HEK293 (cell line): ENCODE results near the gene MAP3K14.

Experiments
- CTCF ChIA-PET: fragments of 350-600 bp; formaldehyde crosslinking; extraction: SDS; loops from one replicate; lab custom pipeline; 2021; ENCODE audit warnings: antibody characterized with exemption; lab: Yijun Ruan, JAX
- POLR2A ChIA-PET: fragments of 300-600 bp; formaldehyde crosslinking; extraction: SDS; loops from one replicate; lab custom pipeline; 2020; ENCODE audit warnings: antibody characterized with exemption, inconsistent platforms; lab: Yijun Ruan, JAX
- H3K27ac ChIP-seq: fragments of 200-500 bp; sonication (Bioruptor generic); 2 replicates; pipeline ENCODE4 v1.5.1; 2014; ENCODE audit warnings: low read depth, low read length, control low read depth, inconsistent platforms; ENCODE audit errors: extremely low read depth
- H3K36me3 ChIP-seq, 2 experiments: fragments of 200-500 bp in 1 of 2; sonication (Bioruptor generic) in 1 of 2; 1 replicate in 1 of 2; 2 replicates in 1 of 2; pipeline ENCODE4 v1.5.1; 2014 to 2017; ENCODE audit warnings: inconsistent platforms in 2 of 2, low read length in 2 of 2; ENCODE audit not compliant: control insufficient read depth in 2 of 2, insufficient read depth in 1 of 2
- H3K4me1 ChIP-seq: fragments of 200-500 bp; sonication (Bioruptor generic); 2 replicates; pipeline ENCODE4 v1.5.1; 2014; ENCODE audit warnings: mild to moderate bottlenecking, low read length, inconsistent platforms; ENCODE audit not compliant: control insufficient read depth, insufficient read depth
- H3K4me3 ChIP-seq: 2 replicates; pipeline ENCODE4 v1.5.1; 2011; ENCODE audit warnings: low read depth, mild to moderate bottlenecking, control low read depth, low read length, moderate library complexity
- H3K9me3 ChIP-seq: fragments of 200-500 bp; sonication (Bioruptor generic); 2 replicates; pipeline ENCODE4 v1.5.1; 2014; ENCODE audit warnings: low read depth, low read length, inconsistent platforms; ENCODE audit not compliant: control insufficient read depth, insufficient read depth
- BCL11A ChIP-seq: fragments of 450-650 bp; formaldehyde crosslinking; IDR thresholded peaks from 2 replicates; pipeline ENCODE4 v1.5.1; 2016; ENCODE audit warnings: low read depth, missing biosample characterization, missing genetic modification characterization
- KLF10 ChIP-seq: fragments of 450-650 bp; IDR thresholded peaks from 2 replicates; pipeline ENCODE4 v1.5.1; 2018; ENCODE audit warnings: missing biosample characterization, mild to moderate bottlenecking, missing genetic modification characterization
- RBAK ChIP-seq: fragments of 450-650 bp; formaldehyde crosslinking; IDR thresholded peaks from 2 replicates; pipeline ENCODE4 v1.5.1; 2016; ENCODE audit warnings: missing biosample characterization, missing genetic modification characterization
- SCRT1 ChIP-seq: fragments of 450-650 bp; formaldehyde crosslinking; IDR thresholded peaks from 2 replicates; pipeline ENCODE4 v1.5.1; 2016; ENCODE audit warnings: missing biosample characterization, missing genetic modification characterization, borderline replicate concordance
- WT1 ChIP-seq: fragments of 450-650 bp; formaldehyde crosslinking; IDR thresholded peaks from 2 replicates; pipeline ENCODE4 v1.5.1; 2016; ENCODE audit warnings: missing biosample characterization, missing genetic modification characterization
- ZBTB48 ChIP-seq: fragments of 450-650 bp; formaldehyde crosslinking; IDR thresholded peaks from 2 replicates; pipeline ENCODE4 v1.5.1; 2016; ENCODE audit warnings: missing biosample characterization, missing genetic modification characterization
- ZBTB6 ChIP-seq: fragments of 450-650 bp; formaldehyde crosslinking; IDR thresholded peaks from 2 replicates; pipeline ENCODE4 v1.5.1; 2017; ENCODE audit warnings: missing biosample characterization, missing genetic modification characterization
- ZBTB7A ChIP-seq: fragments of 450-650 bp; formaldehyde crosslinking; IDR thresholded peaks from 2 replicates; pipeline ENCODE4 v1.5.1; 2016; ENCODE audit warnings: low read depth, missing biosample characterization, missing genetic modification characterization
- ZNF10 ChIP-seq: fragments of 450-650 bp; formaldehyde crosslinking; IDR thresholded peaks from 2 replicates; pipeline ENCODE4 v1.5.1; 2017; ENCODE audit warnings: missing biosample characterization, missing genetic modification characterization
- ZNF112 ChIP-seq: fragments of 450-650 bp; formaldehyde crosslinking; IDR thresholded peaks from 2 replicates; pipeline ENCODE4 v1.5.0; 2017; ENCODE audit warnings: missing biosample characterization, missing genetic modification characterization
- ZNF157 ChIP-seq: fragments of 450-650 bp; formaldehyde crosslinking; IDR thresholded peaks from 2 replicates; pipeline ENCODE4 v1.5.1; 2016; ENCODE audit warnings: missing biosample characterization, missing genetic modification characterization
- ZNF169 ChIP-seq: fragments of 450-650 bp; formaldehyde crosslinking; IDR thresholded peaks from 2 replicates; pipeline ENCODE4 v1.5.1; 2016; ENCODE audit warnings: missing biosample characterization, missing genetic modification characterization
- ZNF221 ChIP-seq: fragments of 450-650 bp; formaldehyde crosslinking; IDR thresholded peaks from 2 replicates; pipeline ENCODE4 v1.5.1; 2017; ENCODE audit warnings: missing biosample characterization, missing genetic modification characterization, borderline replicate concordance
- ZNF341 ChIP-seq: fragments of 450-650 bp; formaldehyde crosslinking; IDR thresholded peaks from 2 replicates; pipeline ENCODE4; 2016; ENCODE audit warnings: low read depth, missing biosample characterization, missing genetic modification characterization
- ZNF37A ChIP-seq: fragments of 450-650 bp; IDR thresholded peaks from 2 replicates; pipeline ENCODE4 v1.5.1; 2018; ENCODE audit warnings: missing biosample characterization, missing genetic modification characterization
- ZNF404 ChIP-seq: fragments of 450-650 bp; formaldehyde crosslinking; IDR thresholded peaks from 2 replicates; pipeline ENCODE4 v1.5.1; 2017; ENCODE audit warnings: missing biosample characterization, missing genetic modification characterization
- ZNF423 ChIP-seq: fragments of 450-650 bp; formaldehyde crosslinking; IDR thresholded peaks from 2 replicates; pipeline ENCODE4 v1.5.1; 2016; ENCODE audit warnings: missing biosample characterization, missing genetic modification characterization
- ZNF510 ChIP-seq: fragments of 450-650 bp; formaldehyde crosslinking; IDR thresholded peaks from 2 replicates; pipeline ENCODE4 v1.5.1; 2018; ENCODE audit warnings: mild to moderate bottlenecking, missing genetic modification characterization, missing biosample characterization; ENCODE audit not compliant: insufficient replicate concordance
- ZNF610 ChIP-seq: fragments of 450-650 bp; formaldehyde crosslinking; IDR thresholded peaks from 2 replicates; pipeline ENCODE4 v1.5.1; 2016; ENCODE audit warnings: missing biosample characterization, missing genetic modification characterization, borderline replicate concordance
- ZNF701 ChIP-seq: fragments of 450-650 bp; formaldehyde crosslinking; IDR thresholded peaks from 2 replicates; pipeline ENCODE4 v1.5.1; 2016; ENCODE audit warnings: missing biosample characterization, missing genetic modification characterization
- ZNF704 ChIP-seq: fragments of 450-650 bp; formaldehyde crosslinking; IDR thresholded peaks from 2 replicates; pipeline ENCODE4 v1.5.1; 2016; ENCODE audit warnings: missing biosample characterization, missing genetic modification characterization
- ZNF747 ChIP-seq: fragments of 450-650 bp; formaldehyde crosslinking; IDR thresholded peaks from 2 replicates; pipeline ENCODE4 v1.5.1; 2016; ENCODE audit warnings: missing biosample characterization, missing genetic modification characterization
- ZNF776 ChIP-seq: fragments of 450-650 bp; formaldehyde crosslinking; IDR thresholded peaks from 2 replicates; pipeline ENCODE4 v1.5.0; 2017; ENCODE audit warnings: missing biosample characterization, missing genetic modification characterization, borderline replicate concordance
- ZSCAN30 ChIP-seq: fragments of 450-650 bp; IDR thresholded peaks from 2 replicates; pipeline ENCODE4 v1.5.1; 2018; ENCODE audit warnings: missing biosample characterization, mild to moderate bottlenecking, missing genetic modification characterization, moderate library complexity
- TF ChIP-seq, protein P1 (sequence below): fragments of 450-650 bp; formaldehyde crosslinking; IDR thresholded peaks from 2 replicates; pipeline ENCODE4 v1.5.1; 2016; ENCODE audit warnings: missing biosample characterization, missing genetic modification characterization
- TF ChIP-seq, protein P2 (sequence below): fragments of 450-650 bp; formaldehyde crosslinking; conservative IDR thresholded peaks from 2 replicates; pipeline ENCODE4 v1.5.1; 2016; ENCODE audit warnings: low read depth, missing biosample characterization, missing genetic modification characterization

Gene MAP3K14

GRCh38 chr17:45361451-45361850, 44.6 kb upstream of the MAP3K14 start:
- CTCF ChIA-PET, result interaction anchor here (0.7 to 0.9 kb wide), 3 partner anchors 50 to 1365 kb away, joined by 3 to 4 read pairs (median 3); no protein-coding TSS in a partner anchor
- no peak for TF ChIP-seq ZSCAN30 (tag by site-specific recombination)
- TF ChIP-seq ZNF157, result no peak
- TF ChIP-seq ZNF37A (tag by site-specific recombination), result no peak
- no peak for TF ChIP-seq ZNF510
- no peak for TF ChIP-seq KLF10
- no peak for TF ChIP-seq ZBTB6 (tag by site-specific recombination)
- no peak for TF ChIP-seq ZNF404 (tag by site-specific recombination)
- TF ChIP-seq ZBTB7A (tag by site-specific recombination), result no peak
- TF ChIP-seq BCL11A (tag by site-specific recombination), result no peak
- no peak for TF ChIP-seq WT1 (tag by site-specific recombination)
- TF ChIP-seq, protein P1, sequence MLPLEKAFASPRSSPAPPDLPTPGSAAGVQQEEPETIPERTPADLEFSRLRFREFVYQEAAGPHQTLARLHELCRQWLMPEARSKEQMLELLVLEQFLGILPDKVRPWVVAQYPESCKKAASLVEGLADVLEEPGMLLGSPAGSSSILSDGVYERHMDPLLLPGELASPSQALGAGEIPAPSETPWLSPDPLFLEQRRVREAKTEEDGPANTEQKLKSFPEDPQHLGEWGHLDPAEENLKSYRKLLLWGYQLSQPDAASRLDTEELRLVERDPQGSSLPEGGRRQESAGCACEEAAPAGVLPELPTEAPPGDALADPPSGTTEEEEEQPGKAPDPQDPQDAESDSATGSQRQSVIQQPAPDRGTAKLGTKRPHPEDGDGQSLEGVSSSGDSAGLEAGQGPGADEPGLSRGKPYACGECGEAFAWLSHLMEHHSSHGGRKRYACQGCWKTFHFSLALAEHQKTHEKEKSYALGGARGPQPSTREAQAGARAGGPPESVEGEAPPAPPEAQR (tag by site-specific recombination), result no peak
- no peak for TF ChIP-seq ZNF776
- no peak for TF ChIP-seq ZNF610 (tag by site-specific recombination)
- TF ChIP-seq, protein P2, sequence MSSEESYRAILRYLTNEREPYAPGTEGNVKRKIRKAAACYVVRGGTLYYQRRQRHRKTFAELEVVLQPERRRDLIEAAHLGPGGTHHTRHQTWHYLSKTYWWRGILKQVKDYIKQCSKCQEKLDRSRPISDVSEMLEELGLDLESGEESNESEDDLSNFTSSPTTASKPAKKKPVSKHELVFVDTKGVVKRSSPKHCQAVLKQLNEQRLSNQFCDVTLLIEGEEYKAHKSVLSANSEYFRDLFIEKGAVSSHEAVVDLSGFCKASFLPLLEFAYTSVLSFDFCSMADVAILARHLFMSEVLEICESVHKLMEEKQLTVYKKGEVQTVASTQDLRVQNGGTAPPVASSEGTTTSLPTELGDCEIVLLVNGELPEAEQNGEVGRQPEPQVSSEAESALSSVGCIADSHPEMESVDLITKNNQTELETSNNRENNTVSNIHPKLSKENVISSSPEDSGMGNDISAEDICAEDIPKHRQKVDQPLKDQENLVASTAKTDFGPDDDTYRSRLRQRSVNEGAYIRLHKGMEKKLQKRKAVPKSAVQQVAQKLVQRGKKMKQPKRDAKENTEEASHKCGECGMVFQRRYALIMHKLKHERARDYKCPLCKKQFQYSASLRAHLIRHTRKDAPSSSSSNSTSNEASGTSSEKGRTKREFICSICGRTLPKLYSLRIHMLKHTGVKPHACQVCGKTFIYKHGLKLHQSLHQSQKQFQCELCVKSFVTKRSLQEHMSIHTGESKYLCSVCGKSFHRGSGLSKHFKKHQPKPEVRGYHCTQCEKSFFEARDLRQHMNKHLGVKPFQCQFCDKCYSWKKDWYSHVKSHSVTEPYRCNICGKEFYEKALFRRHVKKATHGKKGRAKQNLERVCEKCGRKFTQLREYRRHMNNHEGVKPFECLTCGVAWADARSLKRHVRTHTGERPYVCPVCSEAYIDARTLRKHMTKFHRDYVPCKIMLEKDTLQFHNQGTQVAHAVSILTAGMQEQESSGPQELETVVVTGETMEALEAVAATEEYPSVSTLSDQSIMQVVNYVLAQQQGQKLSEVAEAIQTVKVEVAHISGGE (tag by site-specific recombination), result no peak
- H3K4me3 ChIP-seq, result no peak overlapping the region
- POLR2A ChIA-PET, result interaction anchor here (1.7 kb wide), 1 partner anchor 20 kb away, joined by 3 read pairs; no protein-coding TSS in a partner anchor
- no peaks in the 10 kb centered on the region for H3K4me1 ChIP-seq
- H3K36me3 ChIP-seq, result no peaks in the 10 kb centered on the region
- no peaks in the 10 kb centered on the region for H3K9me3 ChIP-seq
- H3K27ac ChIP-seq, result no peak overlapping the region

DNA sequence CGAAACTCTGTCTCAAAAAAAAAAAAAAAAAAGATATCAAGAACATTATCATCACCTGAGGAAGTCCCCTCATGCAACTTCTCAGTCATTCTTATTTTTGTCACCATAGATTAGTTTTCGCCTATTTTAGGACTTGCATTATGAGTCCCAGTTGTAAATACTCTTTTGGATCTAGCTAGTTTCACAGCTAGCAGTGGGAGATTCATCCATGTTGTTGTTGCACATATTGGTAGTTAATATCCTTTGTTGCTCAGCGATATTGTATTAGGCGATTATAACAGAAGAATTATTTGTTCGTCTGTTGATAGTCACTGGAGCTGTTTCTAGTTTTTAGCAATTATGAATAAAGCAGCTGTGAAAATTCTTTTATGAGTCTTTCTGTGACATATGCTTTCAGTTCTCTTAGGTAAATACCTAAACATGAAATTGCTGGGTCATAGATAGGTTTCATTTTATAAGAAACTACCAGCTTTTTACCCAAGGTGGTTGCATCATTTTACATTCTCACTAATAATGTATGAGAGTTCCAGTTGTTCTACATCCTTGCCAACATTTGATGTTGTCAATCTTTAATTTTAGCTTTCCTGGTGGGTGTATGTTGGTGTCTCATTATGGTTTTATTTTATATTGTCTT, 40.7 kb upstream of the MAP3K14 start:
- ChIA-PET CTCF (interaction anchor here (0.6 to 1.7 kb wide), 7 partner anchors 18 to 455 kb away, joined by 3 to 12 read pairs (median 3); no protein-coding TSS in a partner anchor), POLR2A (interaction anchor here (0.7 kb wide), 1 partner anchor 397 kb away, joined by 3 read pairs; no protein-coding TSS in a partner anchor)
- Histone ChIP-seq H3K9me3 (no peaks in the 10 kb centered on the region), H3K4me1 (no peaks in the 10 kb centered on the region), H3K27ac (no peak overlapping the region), H3K4me3 (no peak overlapping the region), H3K36me3 (no peaks in the 10 kb centered on the region)
- TF ChIP-seq ZNF776, result no peak
- TF ChIP-seq SCRT1 (tag by site-specific recombination), result no peak
- no peak for TF ChIP-seq ZNF10 (tag by site-specific recombination)
- TF ChIP-seq ZNF341 (tag by site-specific recombination), result no peak
- TF ChIP-seq ZNF747, result no peak
- TF ChIP-seq ZNF704 (tag by site-specific recombination), result no peak
- no peak for TF ChIP-seq ZNF112 (tag by site-specific recombination)
- no peak for TF ChIP-seq ZNF221
- TF ChIP-seq ZNF169 (tag by site-specific recombination), result no peak
- no peak for TF ChIP-seq ZBTB48 (tag by site-specific recombination)
- TF ChIP-seq RBAK, result no peak
- TF ChIP-seq ZBTB7A (tag by site-specific recombination), result no peak
- no peak for TF ChIP-seq ZNF423 (tag by site-specific recombination)
- TF ChIP-seq ZNF701 (tag by site-specific recombination), result no peak
- TF ChIP-seq ZNF157, result no peak
- TF ChIP-seq, all 188 proteins: peak for 0
